ENCODE measurements around the gene ALG9. TPM values are rescaled to one million over a fixed set of nuclear protein-coding genes. Genes with fewer than 3 reads are reported as not detected.

ALG9 gene
- total RNA-seq, 3 donors from 2014 or later = 31.8 to 46.2 (median 43.9) TPM

DNA sequence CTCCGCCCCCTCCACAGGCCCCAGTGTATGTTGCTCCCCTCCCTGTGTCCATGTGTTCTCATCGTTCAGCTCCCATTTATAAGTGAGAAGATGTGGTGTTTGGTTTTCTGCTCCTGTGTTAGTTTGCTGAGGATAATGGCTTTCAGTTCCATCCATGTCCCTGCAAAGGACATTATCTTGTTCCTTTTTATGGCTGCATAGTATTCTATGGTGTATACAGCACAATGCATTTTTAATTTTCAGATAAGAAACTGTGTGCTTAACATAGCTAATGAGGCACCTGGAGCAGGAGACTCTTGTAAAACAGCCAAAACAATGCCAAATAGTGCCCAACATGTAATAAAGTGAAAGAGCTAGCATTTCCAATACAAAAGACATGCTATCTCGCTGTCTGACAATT lies 21.8 kb downstream of the ALG9 start:
- Histone ChIP-seq H3K4me1 (no peaks in the 10 kb centered on the region), H3K27me3 (no peaks in the 10 kb centered on the region), H3K9me3 (no peaks in the 10 kb centered on the region), H3K27ac (no peak overlapping the region), H3K36me3 (no peaks in the 10 kb centered on the region), H3K4me3 (no peak overlapping the region)
- no peak for DNase-seq (ENCODE audit: low spot score in 2 of 2)
- no peak for TF ChIP-seq POLR2AphosphoS5 (IDR thresholded peaks at IDR 0.05)
- TF ChIP-seq, protein P1, sequence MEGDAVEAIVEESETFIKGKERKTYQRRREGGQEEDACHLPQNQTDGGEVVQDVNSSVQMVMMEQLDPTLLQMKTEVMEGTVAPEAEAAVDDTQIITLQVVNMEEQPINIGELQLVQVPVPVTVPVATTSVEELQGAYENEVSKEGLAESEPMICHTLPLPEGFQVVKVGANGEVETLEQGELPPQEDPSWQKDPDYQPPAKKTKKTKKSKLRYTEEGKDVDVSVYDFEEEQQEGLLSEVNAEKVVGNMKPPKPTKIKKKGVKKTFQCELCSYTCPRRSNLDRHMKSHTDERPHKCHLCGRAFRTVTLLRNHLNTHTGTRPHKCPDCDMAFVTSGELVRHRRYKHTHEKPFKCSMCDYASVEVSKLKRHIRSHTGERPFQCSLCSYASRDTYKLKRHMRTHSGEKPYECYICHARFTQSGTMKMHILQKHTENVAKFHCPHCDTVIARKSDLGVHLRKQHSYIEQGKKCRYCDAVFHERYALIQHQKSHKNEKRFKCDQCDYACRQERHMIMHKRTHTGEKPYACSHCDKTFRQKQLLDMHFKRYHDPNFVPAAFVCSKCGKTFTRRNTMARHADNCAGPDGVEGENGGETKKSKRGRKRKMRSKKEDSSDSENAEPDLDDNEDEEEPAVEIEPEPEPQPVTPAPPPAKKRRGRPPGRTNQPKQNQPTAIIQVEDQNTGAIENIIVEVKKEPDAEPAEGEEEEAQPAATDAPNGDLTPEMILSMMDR (IDR thresholded peaks at IDR 0.05) = no peak
- TF ChIP-seq POLR2A (IDR thresholded peaks at IDR 0.05) = no peak
- intact Hi-C loops (cut with DNase I; ENCODE audit: low total_unique reads) = no loop called here

DNA sequence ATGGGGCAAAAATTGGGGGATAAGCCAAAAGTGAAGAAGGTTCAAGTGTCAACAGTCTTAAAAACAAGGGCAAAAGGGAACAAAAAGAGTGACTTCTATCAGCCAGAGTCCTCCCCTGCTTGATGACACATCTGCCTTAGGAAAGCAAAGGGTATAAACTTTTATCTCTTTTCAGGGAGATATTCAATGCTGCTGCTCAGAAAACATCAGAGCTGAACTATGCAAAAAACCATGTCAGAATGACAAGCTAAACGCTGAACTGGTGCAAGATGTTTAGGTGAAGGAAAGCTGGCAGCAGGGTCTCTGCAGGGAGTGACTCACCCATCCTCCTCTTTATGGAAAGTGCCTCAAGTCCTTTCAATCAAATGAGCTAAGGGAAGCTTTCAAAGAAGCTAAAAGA lies 24.7 kb downstream of the ALG9 start:
- H3K27me3 ChIP-seq = no peaks in the 10 kb centered on the region
- H3K9me3 ChIP-seq = no peaks in the 10 kb centered on the region
- no peak for DNase-seq (ENCODE audit: low spot score in 2 of 2)
- H3K36me3 ChIP-seq = no peaks in the 10 kb centered on the region
- H3K27ac ChIP-seq = no peak overlapping the region
- H3K4me1 ChIP-seq = no peaks in the 10 kb centered on the region
- intact Hi-C loops (cut with DNase I; ENCODE audit: low total_unique reads) = no loop called here
- TF ChIP-seq, protein P1 (IDR thresholded peaks at IDR 0.05) = no peak
- TF ChIP-seq POLR2AphosphoS5 (IDR thresholded peaks at IDR 0.05) (no peak), POLR2A (IDR thresholded peaks at IDR 0.05) (no peak)
- H3K4me3 ChIP-seq = no peak overlapping the region

DNA sequence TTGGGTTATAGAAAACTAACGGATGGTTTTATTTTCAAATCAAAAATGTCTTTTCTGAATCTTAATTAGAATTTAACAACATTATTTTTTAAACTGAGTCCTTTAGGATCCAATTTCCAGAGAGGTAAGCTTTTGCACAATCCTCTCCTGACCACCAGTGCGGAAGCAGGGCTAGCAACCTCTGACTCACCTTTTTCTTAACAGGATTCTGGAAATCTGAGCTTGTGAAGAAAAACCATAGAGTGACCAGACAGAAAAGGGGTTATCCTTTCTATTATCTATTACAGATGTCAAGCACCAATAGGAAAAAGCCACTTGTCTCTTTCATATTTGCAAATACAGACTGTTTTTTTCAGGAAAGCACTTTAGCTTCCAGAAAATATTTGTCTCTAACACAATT lies 25.3 kb downstream of the ALG9 start:
- intact Hi-C loops (cut with DNase I; ENCODE audit: low total_unique reads) = no loop called here
- Histone ChIP-seq H3K4me3 (no peak overlapping the region), H3K27me3 (no peaks in the 10 kb centered on the region), H3K4me1 (no peaks in the 10 kb centered on the region), H3K27ac (no peak overlapping the region), H3K9me3 (no peaks in the 10 kb centered on the region), H3K36me3 (no peaks in the 10 kb centered on the region)
- TF ChIP-seq, protein P1 (IDR thresholded peaks at IDR 0.05) = no peak
- TF ChIP-seq POLR2AphosphoS5 (IDR thresholded peaks at IDR 0.05) (no peak), POLR2A (IDR thresholded peaks at IDR 0.05) (no peak)
- DNase-seq (ENCODE audit: low spot score in 2 of 2) = no peak

DNA sequence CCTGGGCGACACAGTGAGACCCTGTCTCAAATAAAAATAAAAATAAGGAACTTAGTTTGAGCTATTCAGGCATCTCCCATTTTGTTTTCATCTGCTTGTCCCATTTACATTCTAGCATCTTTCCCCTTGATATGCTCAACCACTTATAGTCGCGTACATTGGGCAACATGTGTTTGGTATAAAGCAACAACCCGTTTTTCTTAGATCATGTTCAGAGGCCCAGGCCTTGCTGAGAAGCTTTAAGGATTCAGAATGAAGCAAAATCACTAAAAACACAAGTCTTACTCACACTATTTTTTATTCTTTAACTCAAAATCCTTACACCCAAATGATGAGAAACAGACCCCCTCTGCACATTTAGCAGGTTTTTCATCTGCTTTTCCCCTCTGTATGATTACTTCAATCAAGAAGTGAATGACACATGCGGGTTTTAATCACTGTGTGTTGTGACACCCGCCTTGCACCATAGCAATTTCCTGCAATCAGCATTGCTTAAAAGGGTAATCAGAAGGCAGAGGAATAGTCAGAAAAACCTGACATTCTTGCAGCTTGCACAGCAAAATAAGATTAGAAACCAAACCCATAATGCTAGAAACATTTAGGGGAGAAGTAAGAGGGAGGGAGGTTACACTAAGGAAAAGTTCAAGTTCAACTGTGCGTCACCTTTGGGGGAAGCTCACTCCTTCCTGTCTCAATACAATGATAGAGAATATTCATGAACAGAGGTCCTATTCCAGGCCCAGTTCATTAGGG lies 25.9 kb downstream of the ALG9 start:
- TF ChIP-seq, protein P1 (IDR thresholded peaks at IDR 0.05) = no peak
- TF ChIP-seq POLR2A (IDR thresholded peaks at IDR 0.05) (no peak), POLR2AphosphoS5 (IDR thresholded peaks at IDR 0.05) (no peak)
- no peaks in the 10 kb centered on the region for H3K36me3 ChIP-seq
- intact Hi-C loops (cut with DNase I; ENCODE audit: low total_unique reads) = no loop called here
- no peak for DNase-seq (ENCODE audit: low spot score in 2 of 2)
- H3K27me3 ChIP-seq = no peaks in the 10 kb centered on the region
- no peaks in the 10 kb centered on the region for H3K9me3 ChIP-seq
- H3K4me3 ChIP-seq = no peak overlapping the region
- no peak overlapping the region for H3K27ac ChIP-seq
- H3K4me1 ChIP-seq = no peaks in the 10 kb centered on the region

- no peaks in the 10 kb centered on the region for H3K9me3 ChIP-seq
- H3K4me3 ChIP-seq = no peak overlapping the region
- TF ChIP-seq POLR2A (IDR thresholded peaks at IDR 0.05) = no peak
- TF ChIP-seq, protein P1 (IDR thresholded peaks at IDR 0.05) = no peak
- TF ChIP-seq POLR2AphosphoS5 (IDR thresholded peaks at IDR 0.05) = no peak
- intact Hi-C loops (cut with DNase I; ENCODE audit: low total_unique reads) = no loop called here
- H3K27ac ChIP-seq = no peak overlapping the region
- H3K36me3 ChIP-seq = no peaks in the 10 kb centered on the region
- H3K27me3 ChIP-seq = no peaks in the 10 kb centered on the region
- DNase-seq (ENCODE audit: low spot score in 2 of 2) = no peak
- H3K4me1 ChIP-seq = no peaks in the 10 kb centered on the region
Observed at GRCh38 chr11:111843661-111844060, 27.7 kb downstream of the ALG9 start.

All from breast epithelium (tissue), 4 donors.